ENCODE data around the gene IVNS1ABP. TPM values are rescaled to one million over a fixed set of nuclear protein-coding genes. Genes with fewer than 3 reads are reported as not detected.
A peak's percentile ranks its signal among the peaks of the same experiment; 100 is the strongest.

The IVNS1ABP gene
- total and polyA plus RNA-seq, 9 of the 15 experiments (the other 6 are each of a cell fraction or from before 2014, with no cell fraction given): 30.6 to 126 (median 77.7) TPM

DNA sequence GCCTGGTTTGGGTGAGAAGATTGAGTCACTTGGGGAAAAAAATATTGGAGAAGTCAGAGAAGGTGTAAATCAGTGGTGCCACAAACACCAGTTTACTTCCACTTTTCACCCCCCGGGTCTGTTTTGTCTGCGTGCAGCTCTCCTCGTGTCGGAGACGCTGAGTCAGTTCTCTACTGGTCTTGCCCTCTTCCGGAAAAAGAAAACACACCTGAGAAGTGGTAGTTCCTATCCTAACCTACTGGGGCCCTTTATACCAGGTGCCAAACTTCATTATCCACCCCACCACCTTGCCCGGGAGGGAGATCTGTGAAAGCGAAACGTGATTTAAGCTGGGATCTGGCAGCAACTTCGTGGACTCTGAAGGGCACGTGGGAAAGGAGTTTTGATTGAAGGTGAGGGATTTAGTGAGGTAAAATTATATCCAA lies 855 bp upstream of the IVNS1ABP start (continued):
- TF ChIP-seq, protein P1, sequence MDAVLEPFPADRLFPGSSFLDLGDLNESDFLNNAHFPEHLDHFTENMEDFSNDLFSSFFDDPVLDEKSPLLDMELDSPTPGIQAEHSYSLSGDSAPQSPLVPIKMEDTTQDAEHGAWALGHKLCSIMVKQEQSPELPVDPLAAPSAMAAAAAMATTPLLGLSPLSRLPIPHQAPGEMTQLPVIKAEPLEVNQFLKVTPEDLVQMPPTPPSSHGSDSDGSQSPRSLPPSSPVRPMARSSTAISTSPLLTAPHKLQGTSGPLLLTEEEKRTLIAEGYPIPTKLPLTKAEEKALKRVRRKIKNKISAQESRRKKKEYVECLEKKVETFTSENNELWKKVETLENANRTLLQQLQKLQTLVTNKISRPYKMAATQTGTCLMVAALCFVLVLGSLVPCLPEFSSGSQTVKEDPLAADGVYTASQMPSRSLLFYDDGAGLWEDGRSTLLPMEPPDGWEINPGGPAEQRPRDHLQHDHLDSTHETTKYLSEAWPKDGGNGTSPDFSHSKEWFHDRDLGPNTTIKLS (IDR thresholded peaks at IDR 0.05; ENCODE audit: borderline replicate concordance, low read depth): peak; percentile 76; the same call in 1 of the 2 replicates
- TF ChIP-seq CXXC5 (CRISPR knock-in tag; IDR thresholded peaks at IDR 0.05): no peak
- no peak for TF ChIP-seq EHMT2 (IDR thresholded peaks at IDR 0.05)
- no peak for TF ChIP-seq SNIP1 (IDR thresholded peaks at IDR 0.05; ENCODE audit: low read depth)
- TF ChIP-seq ZNF668 (CRISPR knock-in tag; IDR thresholded peaks at IDR 0.05): 0 out of 2 replicates have a peak, but pooled peaks have one; percentile 22
- TF ChIP-seq MAFG (tag; conservative IDR thresholded peaks at IDR 0.05): peak; percentile 55
- no peak for TF ChIP-seq PHF20 (IDR thresholded peaks at IDR 0.05; ENCODE audit: partially characterized antibody)
- peak; percentile 73; the same call in 1 of the 2 replicates for TF ChIP-seq ZNF644 (tag; IDR thresholded peaks at IDR 0.05; ENCODE audit: low read depth)
- TF ChIP-seq FIP1L1 (IDR thresholded peaks at IDR 0.05; ENCODE audit: low read depth, low read length, poor library complexity, severe bottlenecking): no peak
- TF ChIP-seq ILK (tag; IDR thresholded peaks at IDR 0.05; ENCODE audit: borderline replicate concordance, low read depth): no peak
- TF ChIP-seq, protein P2, sequence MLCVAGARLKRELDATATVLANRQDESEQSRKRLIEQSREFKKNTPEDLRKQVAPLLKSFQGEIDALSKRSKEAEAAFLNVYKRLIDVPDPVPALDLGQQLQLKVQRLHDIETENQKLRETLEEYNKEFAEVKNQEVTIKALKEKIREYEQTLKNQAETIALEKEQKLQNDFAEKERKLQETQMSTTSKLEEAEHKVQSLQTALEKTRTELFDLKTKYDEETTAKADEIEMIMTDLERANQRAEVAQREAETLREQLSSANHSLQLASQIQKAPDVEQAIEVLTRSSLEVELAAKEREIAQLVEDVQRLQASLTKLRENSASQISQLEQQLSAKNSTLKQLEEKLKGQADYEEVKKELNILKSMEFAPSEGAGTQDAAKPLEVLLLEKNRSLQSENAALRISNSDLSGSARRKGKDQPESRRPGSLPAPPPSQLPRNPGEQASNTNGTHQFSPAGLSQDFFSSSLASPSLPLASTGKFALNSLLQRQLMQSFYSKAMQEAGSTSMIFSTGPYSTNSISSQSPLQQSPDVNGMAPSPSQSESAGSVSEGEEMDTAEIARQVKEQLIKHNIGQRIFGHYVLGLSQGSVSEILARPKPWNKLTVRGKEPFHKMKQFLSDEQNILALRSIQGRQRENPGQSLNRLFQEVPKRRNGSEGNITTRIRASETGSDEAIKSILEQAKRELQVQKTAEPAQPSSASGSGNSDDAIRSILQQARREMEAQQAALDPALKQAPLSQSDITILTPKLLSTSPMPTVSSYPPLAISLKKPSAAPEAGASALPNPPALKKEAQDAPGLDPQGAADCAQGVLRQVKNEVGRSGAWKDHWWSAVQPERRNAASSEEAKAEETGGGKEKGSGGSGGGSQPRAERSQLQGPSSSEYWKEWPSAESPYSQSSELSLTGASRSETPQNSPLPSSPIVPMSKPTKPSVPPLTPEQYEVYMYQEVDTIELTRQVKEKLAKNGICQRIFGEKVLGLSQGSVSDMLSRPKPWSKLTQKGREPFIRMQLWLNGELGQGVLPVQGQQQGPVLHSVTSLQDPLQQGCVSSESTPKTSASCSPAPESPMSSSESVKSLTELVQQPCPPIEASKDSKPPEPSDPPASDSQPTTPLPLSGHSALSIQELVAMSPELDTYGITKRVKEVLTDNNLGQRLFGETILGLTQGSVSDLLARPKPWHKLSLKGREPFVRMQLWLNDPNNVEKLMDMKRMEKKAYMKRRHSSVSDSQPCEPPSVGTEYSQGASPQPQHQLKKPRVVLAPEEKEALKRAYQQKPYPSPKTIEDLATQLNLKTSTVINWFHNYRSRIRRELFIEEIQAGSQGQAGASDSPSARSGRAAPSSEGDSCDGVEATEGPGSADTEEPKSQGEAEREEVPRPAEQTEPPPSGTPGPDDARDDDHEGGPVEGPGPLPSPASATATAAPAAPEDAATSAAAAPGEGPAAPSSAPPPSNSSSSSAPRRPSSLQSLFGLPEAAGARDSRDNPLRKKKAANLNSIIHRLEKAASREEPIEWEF (CRISPR knock-in tag; IDR thresholded peaks at IDR 0.05): no peak
- no peak for TF ChIP-seq XRCC3 (IDR thresholded peaks at IDR 0.05)
- no peak for TF ChIP-seq DNMT1 (IDR thresholded peaks at IDR 0.05)
- TF ChIP-seq SMC3 (conservative IDR thresholded peaks at IDR 0.05; ENCODE audit: insufficient read depth, low read depth, low read length): no peak
- no peak for TF ChIP-seq ARHGAP35 (IDR thresholded peaks at IDR 0.05; ENCODE audit: partially characterized antibody)
- TF ChIP-seq, protein P3, sequence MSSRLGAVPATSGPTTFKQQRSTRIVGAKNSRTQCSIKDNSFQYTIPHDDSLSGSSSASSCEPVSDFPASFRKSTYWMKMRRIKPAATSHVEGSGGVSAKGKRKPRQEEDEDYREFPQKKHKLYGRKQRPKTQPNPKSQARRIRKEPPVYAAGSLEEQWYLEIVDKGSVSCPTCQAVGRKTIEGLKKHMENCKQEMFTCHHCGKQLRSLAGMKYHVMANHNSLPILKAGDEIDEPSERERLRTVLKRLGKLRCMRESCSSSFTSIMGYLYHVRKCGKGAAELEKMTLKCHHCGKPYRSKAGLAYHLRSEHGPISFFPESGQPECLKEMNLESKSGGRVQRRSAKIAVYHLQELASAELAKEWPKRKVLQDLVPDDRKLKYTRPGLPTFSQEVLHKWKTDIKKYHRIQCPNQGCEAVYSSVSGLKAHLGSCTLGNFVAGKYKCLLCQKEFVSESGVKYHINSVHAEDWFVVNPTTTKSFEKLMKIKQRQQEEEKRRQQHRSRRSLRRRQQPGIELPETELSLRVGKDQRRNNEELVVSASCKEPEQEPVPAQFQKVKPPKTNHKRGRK (tag; IDR thresholded peaks at IDR 0.05): peak; percentile 18; the same call in 1 of the 2 replicates
- no peak for TF ChIP-seq ETV6 (IDR thresholded peaks at IDR 0.05; ENCODE audit: borderline replicate concordance in 1 of 2, low read depth in 2 of 2, low read length in 1 of 2)
- no peak for TF ChIP-seq ETV6 (CRISPR knock-in tag; IDR thresholded peaks at IDR 0.05; ENCODE audit: borderline replicate concordance)
- TF ChIP-seq E2F3 (CRISPR knock-in tag; IDR thresholded peaks at IDR 0.05): 0 out of 2 replicates have a peak, but pooled peaks have one; percentile 30
- TF ChIP-seq LARP7 (IDR thresholded peaks at IDR 0.05): 0 out of 2 replicates have a peak, but pooled peaks have one; percentile 27
- no peak for TF ChIP-seq HDAC1 (IDR thresholded peaks at IDR 0.05)
